Measurements from ENCODE around the gene CCDC12. TPM values are rescaled to one million over a fixed set of nuclear protein-coding genes. Genes with fewer than 3 reads are reported as not detected.
"Not testable (repeated sequence)": the region's sequence is repeated elsewhere in the genome, so short reads cannot be mapped to it uniquely, and the experiment has no call there.

Gene CCDC12
- total RNA-seq, 4 donors from 2014 or later = 56.1 to 86.8 (median 81.6) TPM

- peaks cover 71% of the 10 kb centered on the region for H3K4me1 ChIP-seq
- TF ChIP-seq EP300 (IDR thresholded peaks at IDR 0.05) (no peak), POLR2AphosphoS5 (IDR thresholded peaks at IDR 0.05) (no peak), CTCF (IDR thresholded peaks at IDR 0.05) (no peak), POLR2A (IDR thresholded peaks at IDR 0.05) (no peak)
- H3K9me3 ChIP-seq = no peaks in the 10 kb centered on the region
- H3K36me3 ChIP-seq = peaks cover 6% of the 10 kb centered on the region
- no peaks in the 10 kb centered on the region for H3K27me3 ChIP-seq
- no peak for DNase-seq (ENCODE audit: low spot score in 2 of 2)
- H3K27ac ChIP-seq = no peak overlapping the region
- 49% methylated on average over 7 of the region's 9 CpGs for WGBS
- no peak overlapping the region for H3K4me3 ChIP-seq
Measured at GRCh38 chr3:46968783-46969428, 7.6 kb downstream of the CCDC12 start.

DNA sequence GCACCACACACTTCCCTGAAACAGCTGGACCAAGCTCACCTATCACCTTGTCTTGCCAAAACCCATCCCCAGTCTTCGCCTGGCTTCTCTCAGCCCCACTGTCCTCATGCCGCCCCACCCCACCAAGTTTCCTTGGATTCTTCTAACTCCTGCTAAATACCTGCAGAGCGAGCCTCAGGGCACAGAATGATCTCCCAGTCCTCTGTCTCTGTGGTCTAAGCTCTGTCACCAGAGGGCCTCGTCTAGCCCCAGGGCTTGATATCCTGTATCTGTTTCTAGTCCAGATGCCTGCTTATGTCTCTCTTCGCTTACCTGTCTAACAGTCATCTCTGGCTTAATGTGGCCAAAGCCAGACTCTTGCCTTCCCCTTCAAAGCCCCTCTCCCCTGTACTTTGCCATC is 9.7 kb downstream of the CCDC12 start:
- DNase-seq (ENCODE audit: low spot score in 2 of 2) = no peak
- 70% methylated on average over 5 of the region's 5 CpGs for WGBS
- Histone ChIP-seq H3K4me3 (no peak overlapping the region), H3K27me3 (no peaks in the 10 kb centered on the region), H3K4me1 (peaks cover 64% of the 10 kb centered on the region), H3K9me3 (no peaks in the 10 kb centered on the region), H3K36me3 (peaks cover 6% of the 10 kb centered on the region), H3K27ac (no peak overlapping the region)
- TF ChIP-seq CTCF (IDR thresholded peaks at IDR 0.05) = no peak
- TF ChIP-seq POLR2AphosphoS5 (IDR thresholded peaks at IDR 0.05) = no peak
- TF ChIP-seq POLR2A (IDR thresholded peaks at IDR 0.05) = no peak

DNA sequence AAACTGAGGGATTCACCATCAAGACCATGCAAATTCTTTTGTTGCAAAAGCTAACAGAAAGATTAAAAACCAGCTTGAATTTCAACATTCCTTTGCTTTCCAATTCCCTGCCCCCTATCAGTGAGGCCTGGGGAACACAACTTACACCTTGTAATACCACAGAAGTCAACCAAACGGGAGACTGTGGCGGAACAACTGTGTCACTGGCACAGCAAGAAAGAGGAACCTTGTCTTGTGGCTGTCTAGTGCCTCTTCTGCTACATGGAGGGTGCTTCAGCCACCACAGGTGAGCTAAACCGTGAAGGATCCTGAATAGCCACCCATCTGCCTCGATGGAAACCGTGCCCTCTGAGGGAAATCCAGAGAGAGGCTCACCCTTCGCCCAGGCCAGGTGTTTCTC is 11.4 kb downstream of the CCDC12 start:
- no peaks in the 10 kb centered on the region for H3K9me3 ChIP-seq
- H3K27me3 ChIP-seq = no peaks in the 10 kb centered on the region
- H3K4me3 ChIP-seq = no peak overlapping the region
- H3K27ac ChIP-seq = no peak overlapping the region
- peaks cover 65% of the 10 kb centered on the region for H3K4me1 ChIP-seq
- 75% methylated on average over 6 of the region's 6 CpGs for WGBS
- no peaks in the 10 kb centered on the region for H3K36me3 ChIP-seq
- TF ChIP-seq POLR2AphosphoS5 (IDR thresholded peaks at IDR 0.05) = no peak
- no peak for TF ChIP-seq POLR2A (IDR thresholded peaks at IDR 0.05)
- TF ChIP-seq CTCF (IDR thresholded peaks at IDR 0.05) = no peak
- TF ChIP-seq EP300 (IDR thresholded peaks at IDR 0.05) = no peak
- no peak for DNase-seq (ENCODE audit: low spot score in 2 of 2)

DNA sequence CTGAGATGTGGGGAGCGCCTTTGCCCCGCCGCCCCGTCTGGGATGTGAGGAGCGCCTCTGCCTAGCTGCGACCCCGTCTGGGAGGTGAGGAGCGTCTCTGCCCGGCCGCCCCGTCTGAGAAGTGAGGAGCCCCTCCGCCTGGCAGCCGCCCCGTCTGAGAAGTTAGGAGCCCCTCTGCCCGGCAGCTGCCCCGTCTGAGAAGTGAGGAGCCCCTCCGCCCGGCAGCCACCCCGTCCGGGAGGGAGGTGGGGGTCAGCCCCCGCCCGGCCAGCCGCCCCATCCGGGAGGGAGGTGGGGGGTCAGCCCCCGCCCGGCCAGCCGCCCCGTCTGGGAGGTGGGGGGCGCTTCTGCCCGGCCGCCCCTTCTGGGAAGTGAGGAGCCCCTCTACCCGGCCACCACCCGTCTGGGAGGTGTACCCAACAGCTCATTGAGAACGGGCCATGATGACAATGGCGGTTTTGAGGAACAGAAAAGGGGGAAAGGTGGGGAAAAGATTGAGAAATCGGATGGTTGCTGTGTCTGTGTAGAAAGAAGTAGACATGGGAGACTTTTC is 12.4 kb downstream of the CCDC12 start:
- H3K27me3 ChIP-seq; DNase-seq (ENCODE audit: low spot score in 2 of 2); H3K9me3 ChIP-seq; H3K4me3 ChIP-seq; H3K27ac ChIP-seq; H3K36me3 ChIP-seq: not testable (repeated sequence)
- peaks cover 70% of the 10 kb centered on the region for H3K4me1 ChIP-seq
- 77% methylated on average over 7 of the region's 36 CpGs for WGBS

DNA sequence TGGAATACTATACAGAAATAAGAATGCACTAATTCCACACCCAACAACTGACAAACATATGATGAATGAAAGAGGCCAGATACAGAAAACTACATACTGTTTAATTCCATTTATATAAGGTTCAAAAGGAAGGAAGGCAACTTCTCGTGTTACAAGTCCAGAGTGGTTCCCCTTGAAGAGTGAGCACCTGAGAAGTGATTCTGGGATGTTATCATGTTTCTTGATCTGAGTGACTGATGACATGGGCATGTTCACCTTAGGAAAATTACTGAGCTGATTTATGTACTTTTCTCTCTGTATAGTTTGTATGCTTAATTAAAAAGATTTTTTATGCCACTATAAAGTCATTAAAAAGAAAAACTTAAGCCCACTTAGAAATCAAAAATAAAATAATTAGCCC is 13.6 kb downstream of the CCDC12 start:
- Histone ChIP-seq H3K4me1 (peaks cover 65% of the 10 kb centered on the region), H3K9me3 (no peaks in the 10 kb centered on the region), H3K27ac (no peak overlapping the region), H3K36me3 (no peaks in the 10 kb centered on the region), H3K4me3 (no peak overlapping the region), H3K27me3 (no peaks in the 10 kb centered on the region)
- 54% methylated on average over 1 of the region's 1 CpG for WGBS
- no peak for DNase-seq (ENCODE audit: low spot score in 2 of 2)
- TF ChIP-seq POLR2A (IDR thresholded peaks at IDR 0.05) = no peak
- TF ChIP-seq POLR2AphosphoS5 (IDR thresholded peaks at IDR 0.05) = no peak

DNA sequence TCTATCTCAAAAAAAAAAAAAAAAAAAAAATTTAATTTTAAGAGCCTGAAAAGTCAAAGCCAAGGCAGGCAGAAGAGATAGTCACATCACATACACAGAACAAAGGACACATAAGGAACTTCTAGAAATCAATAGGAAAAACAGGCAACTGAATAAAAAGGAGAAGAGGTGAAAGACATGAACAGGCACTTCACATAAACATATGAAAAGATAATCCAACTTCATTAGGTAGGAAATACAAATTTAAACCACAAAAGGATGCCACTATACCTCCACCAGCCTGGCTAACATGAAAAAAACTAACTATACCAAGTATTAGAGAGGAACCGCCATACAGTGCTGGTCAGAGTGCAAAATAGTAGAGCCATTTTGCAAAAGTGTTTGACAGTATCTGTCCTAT is 14.1 kb downstream of the CCDC12 start:
- no peak for DNase-seq (ENCODE audit: low spot score in 2 of 2)
- TF ChIP-seq EP300 (IDR thresholded peaks at IDR 0.05) (no peak), CTCF (IDR thresholded peaks at IDR 0.05) (no peak), POLR2A (IDR thresholded peaks at IDR 0.05) (no peak), POLR2AphosphoS5 (IDR thresholded peaks at IDR 0.05) (no peak)
- H3K27me3 ChIP-seq = no peaks in the 10 kb centered on the region
- WGBS = 96% methylated on average over 1 of the region's 1 CpG
- peaks cover 61% of the 10 kb centered on the region for H3K4me1 ChIP-seq
- H3K27ac ChIP-seq = no peak overlapping the region
- no peak overlapping the region for H3K4me3 ChIP-seq
- H3K36me3 ChIP-seq = no peaks in the 10 kb centered on the region
- no peaks in the 10 kb centered on the region for H3K9me3 ChIP-seq

Measured in suprapubic skin (tissue), 4 donors.